CD14-positive monocyte (primary cell): ENCODE results near the gene RUNX2. TPM values are rescaled to one million over a fixed set of nuclear protein-coding genes. Genes with fewer than 3 reads are reported as not detected.

Source experiments
- DNase-seq, 3 donors: peaks; one replicate each; pipeline ENCODE4 v3.0.0-alpha.2; 2011 to 2022
- H2AFZ ChIP-seq: 2 replicates; pipeline ENCODE4 v1.6.0; 2012; ENCODE audit warnings: mild to moderate bottlenecking, low read depth, low read length, inconsistent platforms; ENCODE audit not compliant: insufficient read depth, poor library complexity, severe bottlenecking
- H3K27ac ChIP-seq, 2 donors: 1 replicate in 1 of 2; 2 replicates in 1 of 2; pipeline ENCODE4 v1.5.1; 2012 to 2013; ENCODE audit warnings: low read length in 2 of 2, control low read depth in 1 of 2, inconsistent platforms in 1 of 2, low read depth in 1 of 2, mild to moderate bottlenecking in 1 of 2
- H3K27me3 ChIP-seq, 2 donors: one replicate each; pipeline versions ENCODE4 v1.6.0 to v1.6.1; 2011 to 2013; ENCODE audit warnings: low read length in 2 of 2; ENCODE audit not compliant: control insufficient read depth in 2 of 2, insufficient read depth in 2 of 2
- H3K36me3 ChIP-seq, 2 donors: replicated peaks in 1 of 2; 1 replicate in 1 of 2; 2 replicates in 1 of 2; pipeline versions ENCODE4 v1.5.1 to v1.6.1; 2012 to 2013; ENCODE audit warnings: low read length in 2 of 2, control low read depth in 1 of 2, inconsistent platforms in 1 of 2, mild to moderate bottlenecking in 1 of 2; ENCODE audit not compliant: insufficient read depth in 2 of 2, control insufficient read depth in 1 of 2
- H3K4me1 ChIP-seq, 2 donors: 1 replicate in 1 of 2; 2 replicates in 1 of 2; pipeline versions ENCODE4 v1.5.1 to v1.6.1; 2012 to 2013; ENCODE audit warnings: low read length in 2 of 2, control low read depth in 1 of 2, inconsistent platforms in 1 of 2, mild to moderate bottlenecking in 1 of 2, moderate library complexity in 1 of 2; ENCODE audit not compliant: insufficient read depth in 2 of 2, control insufficient read depth in 1 of 2
- H3K4me2 ChIP-seq: replicated peaks from 2 replicates; pipeline ENCODE3; 2012; ENCODE audit warnings: low read length, moderate library complexity, mild to moderate bottlenecking; ENCODE audit not compliant: poor library complexity, severe bottlenecking; ENCODE audit errors: extremely low read depth
- H3K4me3 ChIP-seq, 3 experiments: fragments of 200-600 bp in 1 of 3; sonication (generic) in 1 of 3; replicated peaks in 1 of 3; 1 replicate in 2 of 3; 2 replicates in 1 of 3; pipeline ENCODE4 v1.5.1; 2011 to 2013; ENCODE audit warnings: low read length in 3 of 3, mild to moderate bottlenecking in 3 of 3, control low read depth in 2 of 3, low read depth in 2 of 3, inconsistent platforms in 1 of 3, moderate library complexity in 1 of 3
- H3K79me2 ChIP-seq: 2 replicates; pipeline ENCODE4 v1.6.0; 2012; ENCODE audit warnings: mild to moderate bottlenecking, control low read depth, inconsistent platforms, low read length, moderate library complexity; ENCODE audit not compliant: insufficient read depth
- H3K9ac ChIP-seq: 2 replicates; pipeline ENCODE4 v1.6.0; 2017; ENCODE audit warnings: low read length, mild to moderate bottlenecking; ENCODE audit not compliant: insufficient read depth, poor library complexity, severe bottlenecking
- H3K9me3 ChIP-seq, 2 donors: replicated peaks in 1 of 2; 1 replicate in 1 of 2; 2 replicates in 1 of 2; pipeline versions ENCODE4 v1.5.1 to v1.6.1; 2012 to 2013; ENCODE audit warnings: low read length in 2 of 2, control low read depth in 1 of 2; ENCODE audit not compliant: control insufficient read depth in 1 of 2, insufficient read depth in 1 of 2
- H4K20me1 ChIP-seq: 2 replicates; pipeline ENCODE4 v1.6.0; 2012; ENCODE audit warnings: mild to moderate bottlenecking, low read length, control low read depth, moderate library complexity; ENCODE audit not compliant: insufficient read depth
- H3K27ac Mint-ChIP-seq, 7 donors: one replicate each; pipeline ENCODE4 v1.8.0; 2020; ENCODE audit warnings: mild to moderate bottlenecking in 7 of 7, mixed read lengths in 7 of 7, moderate library complexity in 6 of 7, inconsistent platforms in 2 of 7
- H3K27me3 Mint-ChIP-seq, 3 donors: one replicate each; pipeline ENCODE4 v1.8.0; 2021 to 2022; ENCODE audit warnings: low read depth in 3 of 3, mild to moderate bottlenecking in 3 of 3, mixed read lengths in 3 of 3, moderate library complexity in 3 of 3, inconsistent platforms in 1 of 3
- H3K36me3 Mint-ChIP-seq, 2 donors: one replicate each; pipeline ENCODE4 v1.8.0; 2020; ENCODE audit warnings: mixed read lengths in 2 of 2, inconsistent platforms in 1 of 2, mild to moderate bottlenecking in 1 of 2
- H3K4me1 Mint-ChIP-seq: one replicate; pipeline ENCODE4 v1.8.0; 2020; ENCODE audit warnings: mild to moderate bottlenecking, mixed read lengths
- H3K4me3 Mint-ChIP-seq, 2 donors: one replicate each; pipeline ENCODE4 v1.8.0; 2020; ENCODE audit warnings: mild to moderate bottlenecking in 2 of 2, mixed read lengths in 2 of 2, moderate library complexity in 1 of 2
- H3K9me3 Mint-ChIP-seq, 7 donors: one replicate each; pipeline ENCODE4 v1.8.0; 2020 to 2022; ENCODE audit warnings: mixed read lengths in 7 of 7, mild to moderate bottlenecking in 6 of 7, moderate library complexity in 6 of 7, inconsistent platforms in 2 of 7
- CTCF ChIP-seq: fragments of 200-600 bp; IDR thresholded peaks from one replicate; pipeline ENCODE4 v1.8.0; 2022; ENCODE audit warnings: antibody characterized with exemption, mild to moderate bottlenecking
- WGBS: methylation state at CpG from one replicate; pipeline ENCODE4 v1.1.5; 2013; ENCODE audit warnings: missing lambda C conversion rate; ENCODE audit not compliant: insufficient coverage; 5-methylcytosine and 5-hydroxymethylcytosine counted together
- intact Hi-C, 2 donors: fragments of 100-400 bp; cut with micrococcal nuclease; formaldehyde crosslinking; loops; one replicate each; pipeline versions ENCODE4 v1.15.0 to v1.15.1; 2023
- polyA plus RNA-seq, 3 donors: library from polyadenylated mRNA; depleted of rRNA in 1 of 3; unstranded in 2 of 3; stranded (reverse) in 1 of 3; fragments of 300-500 nt in 2 of 3; fragments of >200 nt in 1 of 3; fragmentation: Illumina TruSeq in 2 of 3; gene quantifications; 1 replicate in 2 of 3; 2 replicates in 1 of 3; pipeline ENCODE4 v1.2.3, GENCODE V29; 2012 to 2021

RUNX2 gene
- polyA plus RNA-seq, 3 donors = 1.3 to 5.0 (median 2.5) TPM

GRCh38 chr6:45344900-45345299 is 16.8 kb downstream of the RUNX2 start:
- H3K27ac Mint-ChIP-seq = no peak overlapping the region
- WGBS = no CpG with 5 or more reads among the region's 2 CpGs

GRCh38 chr6:45350186-45350710 is 22.1 kb downstream of the RUNX2 start:
- no peak overlapping the region for H2AFZ ChIP-seq
- H3K27me3 Mint-ChIP-seq = no peaks in the 10 kb centered on the region
- no peaks in the 10 kb centered on the region for H3K36me3 ChIP-seq
- intact Hi-C loops = no loop called here
- H3K9me3 ChIP-seq = no peaks in the 10 kb centered on the region
- no peak overlapping the region for H3K9ac ChIP-seq
- H3K4me3 ChIP-seq = no peak overlapping the region
- no peak overlapping the region for H3K4me3 Mint-ChIP-seq
- no peaks in the 10 kb centered on the region for H3K27me3 ChIP-seq
- H3K9me3 Mint-ChIP-seq = no peaks in the 10 kb centered on the region
- no peak overlapping the region for H3K4me2 ChIP-seq
- no peak for TF ChIP-seq CTCF
- no peak overlapping the region for H3K27ac Mint-ChIP-seq
- no peaks in the 10 kb centered on the region for H3K36me3 Mint-ChIP-seq
- no peak for DNase-seq
- H3K79me2 ChIP-seq = no peaks in the 10 kb centered on the region
- no peaks in the 10 kb centered on the region for H4K20me1 ChIP-seq
- H3K4me1 ChIP-seq = no peaks in the 10 kb centered on the region
- no peaks in the 10 kb centered on the region for H3K4me1 Mint-ChIP-seq
- no peak overlapping the region for H3K27ac ChIP-seq

More at GRCh38 chr6:45344900-45345299, 16.8 kb downstream of the RUNX2 start:
- no peak overlapping the region for H3K4me2 ChIP-seq
- no peak overlapping the region for H3K27ac ChIP-seq
- no peak for DNase-seq
- H3K9me3 Mint-ChIP-seq = no peaks in the 10 kb centered on the region
- no peaks in the 10 kb centered on the region for H3K9me3 ChIP-seq
- no peak overlapping the region for H2AFZ ChIP-seq
- H3K27me3 ChIP-seq = no peaks in the 10 kb centered on the region
- no peaks in the 10 kb centered on the region for H3K27me3 Mint-ChIP-seq
- H3K36me3 Mint-ChIP-seq = no peaks in the 10 kb centered on the region
- TF ChIP-seq CTCF = no peak
- intact Hi-C loops = no loop called here
- H3K9ac ChIP-seq = no peak overlapping the region
- H4K20me1 ChIP-seq = no peaks in the 10 kb centered on the region
- no peak overlapping the region for H3K4me3 ChIP-seq
- no peaks in the 10 kb centered on the region for H3K36me3 ChIP-seq
- H3K4me1 Mint-ChIP-seq = no peaks in the 10 kb centered on the region
- no peaks in the 10 kb centered on the region for H3K79me2 ChIP-seq
- no peaks in the 10 kb centered on the region for H3K4me1 ChIP-seq
- H3K4me3 Mint-ChIP-seq = no peak overlapping the region
